ENCODE data around the gene MYO7B. TPM values are rescaled to one million over a fixed set of nuclear protein-coding genes. Genes with fewer than 3 reads are reported as not detected.
A peak's percentile ranks its signal among the peaks of the same experiment; 100 is the strongest.

Gene MYO7B
- total and polyA plus RNA-seq, 9 donors, result 0.05 to 0.95 (median 0.25) TPM; not detected in 3

DNA sequence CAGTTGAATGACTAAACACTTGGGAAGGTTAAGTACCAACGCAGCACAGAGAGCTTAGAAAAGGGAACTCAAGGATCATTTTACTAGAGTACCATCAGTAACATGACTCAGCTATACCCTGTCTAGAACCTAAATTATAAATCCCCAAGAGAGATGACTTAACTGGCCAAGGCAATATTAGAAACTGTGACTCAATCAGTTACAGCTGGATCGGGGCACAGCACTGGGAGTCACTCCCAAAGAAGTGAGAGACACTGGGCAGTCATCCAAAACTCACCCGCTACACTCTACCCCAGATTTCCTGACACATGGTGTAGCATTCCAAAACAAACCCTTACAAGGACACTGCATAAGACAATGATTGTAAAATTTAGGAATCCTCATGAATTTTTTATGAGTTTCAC, 26.9 kb upstream of the MYO7B start:
- TF ChIP-seq CTCF (IDR thresholded peaks at IDR 0.05), result no peak
- TF ChIP-seq POLR2A (IDR thresholded peaks at IDR 0.05), result no peak
- TF ChIP-seq EP300 (IDR thresholded peaks at IDR 0.05), result no peak
- Histone ChIP-seq H3K4me1 (ENCODE audit: insufficient read depth) (peaks cover 6% of the 10 kb centered on the region), H3K27ac (no peak overlapping the region), H3K27me3 (no peaks in the 10 kb centered on the region), H3K4me3 (no peak overlapping the region), H3K9me3 (no peaks in the 10 kb centered on the region), H3K36me3 (no peaks in the 10 kb centered on the region)
- DNase-seq, result peak; percentile 38 to 68 (median 49)
- intact Hi-C loops (cut with DNase I), result no loop called here
- WGBS, 3 donors, result 2 to 8% (median 3%) methylated on average over 3 of the region's 3 CpGs

GRCh38 chr2:127510073-127510472, 25.4 kb upstream of the MYO7B start:
- 90 to 92% (median 91%) methylated on average over 2 of the region's 2 CpGs for WGBS, 3 donors
- DNase-seq, result no peak
- no peaks in the 10 kb centered on the region for H3K36me3 ChIP-seq
- intact Hi-C loops (cut with DNase I), result no loop called here
- H3K9me3 ChIP-seq, result no peaks in the 10 kb centered on the region
- peaks cover 11% of the 10 kb centered on the region for H3K4me1 ChIP-seq (ENCODE audit: insufficient read depth)
- H3K27ac ChIP-seq, result no peak overlapping the region
- H3K27me3 ChIP-seq, result no peaks in the 10 kb centered on the region
- no peak overlapping the region for H3K4me3 ChIP-seq
- no peak for TF ChIP-seq POLR2A (IDR thresholded peaks at IDR 0.05)
- no peak for TF ChIP-seq CTCF (IDR thresholded peaks at IDR 0.05)
- TF ChIP-seq EP300 (IDR thresholded peaks at IDR 0.05), result no peak

DNA sequence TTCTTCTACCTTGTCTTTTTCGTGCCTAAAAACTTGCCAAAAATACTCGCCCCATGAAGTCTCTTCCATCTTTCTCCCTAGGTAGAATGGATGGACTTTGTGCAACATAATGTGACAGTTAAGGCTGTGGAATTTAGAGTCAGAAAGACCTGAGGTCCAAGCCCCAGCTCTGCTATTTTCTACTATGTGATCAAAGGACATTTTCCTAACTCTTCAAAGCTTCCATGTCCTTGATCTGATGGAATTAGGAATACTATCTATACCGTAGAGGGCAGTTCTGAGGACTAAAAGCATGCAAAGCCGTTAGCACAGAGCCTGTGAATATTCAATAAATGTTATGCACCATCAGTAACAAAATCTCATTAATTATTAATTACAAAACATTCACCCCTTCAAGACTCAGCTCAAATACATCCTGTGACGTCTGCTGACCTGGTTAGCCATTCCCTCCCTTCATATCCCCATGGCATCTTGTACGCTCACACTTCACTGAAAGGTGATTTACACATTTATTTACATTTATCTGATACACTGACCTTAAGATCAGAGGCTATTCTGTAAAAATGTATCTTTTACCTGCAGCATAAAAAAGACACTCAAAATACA, 24.3 kb upstream of the MYO7B start:
- no peak for TF ChIP-seq EP300 (IDR thresholded peaks at IDR 0.05)
- TF ChIP-seq CTCF (IDR thresholded peaks at IDR 0.05), result no peak
- TF ChIP-seq POLR2A (IDR thresholded peaks at IDR 0.05), result no peak
- Histone ChIP-seq H3K27me3 (no peaks in the 10 kb centered on the region), H3K9me3 (no peaks in the 10 kb centered on the region), H3K4me1 (ENCODE audit: insufficient read depth) (peaks cover 13% of the 10 kb centered on the region), H3K4me3 (no peak overlapping the region), H3K27ac (no peak overlapping the region), H3K36me3 (no peaks in the 10 kb centered on the region)
- intact Hi-C loops (cut with DNase I), result no loop called here
- DNase-seq, result no peak
- WGBS, 3 donors, result 82 to 89% (median 88%) methylated on average over 6 of the region's 6 CpGs

DNA sequence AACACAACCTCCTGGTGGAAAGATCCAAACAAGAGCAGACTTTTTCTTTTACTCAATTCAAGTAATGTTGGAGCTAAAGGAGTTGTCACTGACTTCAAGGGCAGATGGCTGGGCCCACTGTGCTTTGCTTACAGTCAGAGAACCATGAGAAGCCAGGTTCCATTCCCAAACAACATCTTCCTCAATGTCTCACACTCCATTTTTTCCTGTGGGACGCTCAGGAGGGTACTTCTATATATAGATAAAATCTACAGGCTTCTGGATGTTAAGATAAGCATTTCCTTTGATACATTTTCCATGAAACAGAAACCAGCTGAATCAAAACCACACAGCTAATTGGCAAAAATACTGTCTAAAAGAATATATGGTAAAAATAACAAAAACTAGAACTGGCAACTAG, 23.6 kb upstream of the MYO7B start:
- Histone ChIP-seq H3K36me3 (no peaks in the 10 kb centered on the region), H3K9me3 (no peaks in the 10 kb centered on the region), H3K27me3 (no peaks in the 10 kb centered on the region), H3K4me1 (ENCODE audit: insufficient read depth) (peaks cover 17% of the 10 kb centered on the region), H3K4me3 (no peak overlapping the region), H3K27ac (no peak overlapping the region)
- TF ChIP-seq CTCF (IDR thresholded peaks at IDR 0.05), result no peak
- no peak for TF ChIP-seq POLR2A (IDR thresholded peaks at IDR 0.05)
- TF ChIP-seq EP300 (IDR thresholded peaks at IDR 0.05), result no peak
- intact Hi-C loops (cut with DNase I), result no loop called here
- DNase-seq, result no peak
- WGBS, 3 donors, result 67 to 70% (median 70%) methylated on average over 1 of the region's 1 CpG
